Mammary epithelial cell (primary cell): ENCODE results near the gene DGKZ.

ENCODE experiments used
- CTCF ChIP-seq, 2 donors: IDR thresholded peaks in 1 of 2; conservative IDR thresholded peaks in 1 of 2; 2 replicates each; pipeline ENCODE4 v1.5.1; 2011 to 2012; ENCODE audit warnings: inconsistent platforms in 2 of 2, low read length in 2 of 2, mild to moderate bottlenecking in 2 of 2, control low read depth in 1 of 2, low read depth in 1 of 2; ENCODE audit not compliant: insufficient read depth in 1 of 2; ENCODE audit errors: extremely low read depth in 1 of 2
- EZH2 ChIP-seq: IDR thresholded peaks from 2 replicates; pipeline ENCODE4 v1.6.1; 2012; ENCODE audit warnings: low read length, inconsistent platforms, borderline replicate concordance

DNA sequence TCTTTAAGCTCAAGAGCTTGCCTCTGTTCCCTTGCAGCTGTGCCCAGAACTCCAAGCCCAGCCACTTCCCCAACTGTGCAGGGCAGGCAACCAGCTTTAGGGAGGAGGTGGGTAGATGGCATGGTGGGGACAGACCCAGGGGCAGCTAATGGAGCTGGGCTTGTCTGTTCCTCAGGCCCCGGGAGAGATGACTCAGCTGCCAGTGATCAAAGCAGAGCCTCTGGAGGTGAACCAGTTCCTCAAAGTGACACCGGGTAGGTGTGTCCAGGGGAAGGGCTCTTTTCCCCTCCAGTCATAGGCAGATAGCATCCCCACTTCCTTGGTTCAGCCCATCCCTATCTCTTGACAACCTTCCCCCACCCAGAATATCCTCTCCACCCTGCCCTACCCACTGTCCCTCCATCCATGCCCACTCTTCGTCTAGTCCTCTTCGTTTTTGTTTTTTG, 37.4 kb upstream of the DGKZ start:
- TF ChIP-seq CTCF (conservative IDR thresholded peaks at IDR 0.05 in 1 of 2, IDR thresholded peaks at IDR 0.05 in 1 of 2; ENCODE audit: extremely low read depth in 1 of 2, insufficient read depth in 1 of 2, low read depth in 1 of 2, low read length in 2 of 2) (no peak), EZH2 (no peak)
